Stimulated activated memory B cell treated with anti-CD40 and anti-IgM and Interleukin-4, amounts not matched to agents 10 μg/mL and 1 μg/mL and 100 μg/mL, for 72 hours (primary cell): ENCODE data around the gene USH2A.

Source experiments
- ATAC-seq: fragments of 150-1000 bp; cut with Tn5 transposase; 2 replicates; pipeline ENCODE4 v1.10.0; 2021
- H3K27ac Mint-ChIP-seq: one replicate; pipeline ENCODE4 v1.8.0; 2022; ENCODE audit warnings: mild to moderate bottlenecking, mixed read lengths
- H3K27me3 Mint-ChIP-seq: one replicate; pipeline ENCODE4 v1.8.0; 2022; ENCODE audit warnings: mixed read lengths
- H3K36me3 Mint-ChIP-seq: one replicate; pipeline ENCODE4 v1.8.0; 2022; ENCODE audit warnings: mixed read lengths
- H3K4me1 Mint-ChIP-seq: one replicate; pipeline ENCODE4 v1.8.0; 2022; ENCODE audit warnings: mixed read lengths
- H3K4me3 Mint-ChIP-seq: one replicate; pipeline ENCODE4 v1.8.0; 2022; ENCODE audit warnings: mild to moderate bottlenecking, moderate library complexity, mixed read lengths
- H3K9me3 Mint-ChIP-seq: one replicate; pipeline ENCODE4 v1.8.0; 2022; ENCODE audit warnings: mixed read lengths

USH2A gene

GRCh38 chr1:216210081-216210480 lies 213.2 kb downstream of the USH2A start:
- ATAC-seq: no peak
- H3K27ac Mint-ChIP-seq: no peak overlapping the region
- H3K4me1 Mint-ChIP-seq: no peaks in the 10 kb centered on the region
- H3K27me3 Mint-ChIP-seq: no peaks in the 10 kb centered on the region
- H3K36me3 Mint-ChIP-seq: no peaks in the 10 kb centered on the region
- no peaks in the 10 kb centered on the region for H3K9me3 Mint-ChIP-seq
- H3K4me3 Mint-ChIP-seq: no peak overlapping the region

- Mint-ChIP-seq H3K27me3 (no peaks in the 10 kb centered on the region), H3K36me3 (no peaks in the 10 kb centered on the region), H3K4me1 (no peaks in the 10 kb centered on the region), H3K4me3 (no peak overlapping the region), H3K9me3 (no peaks in the 10 kb centered on the region), H3K27ac (no peak overlapping the region)
- ATAC-seq: no peak
These were observed 214.1 kb downstream of the USH2A start for GRCh38 chr1:216209125-216209524.

- Mint-ChIP-seq H3K4me3 (no peak overlapping the region), H3K36me3 (no peaks in the 10 kb centered on the region), H3K4me1 (no peaks in the 10 kb centered on the region), H3K27ac (no peak overlapping the region), H3K9me3 (no peaks in the 10 kb centered on the region), H3K27me3 (no peaks in the 10 kb centered on the region)
- no peak for ATAC-seq
These were observed 216.1 kb downstream of the USH2A start for GRCh38 chr1:216207154-216207553.

- Mint-ChIP-seq H3K9me3 (no peaks in the 10 kb centered on the region), H3K4me3 (no peak overlapping the region), H3K4me1 (no peaks in the 10 kb centered on the region), H3K27me3 (no peaks in the 10 kb centered on the region), H3K36me3 (no peaks in the 10 kb centered on the region), H3K27ac (no peak overlapping the region)
- ATAC-seq: no peak
These were observed 218.1 kb downstream of the USH2A start for GRCh38 chr1:216205176-216205575.

GRCh38 chr1:216201946-216202345 lies 221.3 kb downstream of the USH2A start:
- H3K27me3 Mint-ChIP-seq: no peaks in the 10 kb centered on the region
- H3K36me3 Mint-ChIP-seq: no peaks in the 10 kb centered on the region
- ATAC-seq: no peak

GRCh38 chr1:216200941-216201340 lies 222.3 kb downstream of the USH2A start:
- Mint-ChIP-seq H3K9me3 (no peaks in the 10 kb centered on the region), H3K36me3 (no peaks in the 10 kb centered on the region), H3K27ac (no peak overlapping the region), H3K27me3 (no peaks in the 10 kb centered on the region), H3K4me1 (no peaks in the 10 kb centered on the region), H3K4me3 (no peak overlapping the region)
- no peak for ATAC-seq

More at GRCh38 chr1:216201946-216202345, 221.3 kb downstream of the USH2A start:
- Mint-ChIP-seq H3K9me3 (no peaks in the 10 kb centered on the region), H3K27ac (no peak overlapping the region), H3K4me3 (no peak overlapping the region), H3K4me1 (no peaks in the 10 kb centered on the region)

GRCh38 chr1:216194721-216195120 lies 228.5 kb downstream of the USH2A start:
- Mint-ChIP-seq H3K4me1 (no peaks in the 10 kb centered on the region), H3K27me3 (no peaks in the 10 kb centered on the region), H3K9me3 (no peaks in the 10 kb centered on the region), H3K4me3 (no peak overlapping the region), H3K27ac (no peak overlapping the region), H3K36me3 (no peaks in the 10 kb centered on the region)
- ATAC-seq: no peak

- no peak for ATAC-seq
- H3K27ac Mint-ChIP-seq: no peak overlapping the region
- no peaks in the 10 kb centered on the region for H3K4me1 Mint-ChIP-seq
- H3K4me3 Mint-ChIP-seq: no peak overlapping the region
- H3K27me3 Mint-ChIP-seq: no peaks in the 10 kb centered on the region
- no peaks in the 10 kb centered on the region for H3K9me3 Mint-ChIP-seq
- no peaks in the 10 kb centered on the region for H3K36me3 Mint-ChIP-seq
These were observed 229.3 kb downstream of the USH2A start for GRCh38 chr1:216193839-216194443.

- Mint-ChIP-seq H3K4me1 (no peaks in the 10 kb centered on the region), H3K9me3 (no peaks in the 10 kb centered on the region), H3K27ac (no peak overlapping the region), H3K36me3 (no peaks in the 10 kb centered on the region), H3K27me3 (no peaks in the 10 kb centered on the region), H3K4me3 (no peak overlapping the region)
- no peak for ATAC-seq
These were observed 232.8 kb downstream of the USH2A start for GRCh38 chr1:216190438-216190837.

- no peaks in the 10 kb centered on the region for H3K4me1 Mint-ChIP-seq
- no peaks in the 10 kb centered on the region for H3K27me3 Mint-ChIP-seq
- no peaks in the 10 kb centered on the region for H3K9me3 Mint-ChIP-seq
- no peaks in the 10 kb centered on the region for H3K36me3 Mint-ChIP-seq
- no peak for ATAC-seq
- no peak overlapping the region for H3K27ac Mint-ChIP-seq
- no peak overlapping the region for H3K4me3 Mint-ChIP-seq
These were observed 236.4 kb downstream of the USH2A start for GRCh38 chr1:216186816-216187215.

- H3K27ac Mint-ChIP-seq: no peak overlapping the region
- ATAC-seq: no peak
- no peak overlapping the region for H3K4me3 Mint-ChIP-seq
- H3K27me3 Mint-ChIP-seq: no peaks in the 10 kb centered on the region
- H3K4me1 Mint-ChIP-seq: no peaks in the 10 kb centered on the region
- no peaks in the 10 kb centered on the region for H3K36me3 Mint-ChIP-seq
- no peaks in the 10 kb centered on the region for H3K9me3 Mint-ChIP-seq
These were observed 237.1 kb downstream of the USH2A start for GRCh38 chr1:216186141-216186540.

- Mint-ChIP-seq H3K36me3 (no peaks in the 10 kb centered on the region), H3K4me3 (no peak overlapping the region), H3K27me3 (no peaks in the 10 kb centered on the region), H3K9me3 (no peaks in the 10 kb centered on the region), H3K4me1 (no peaks in the 10 kb centered on the region), H3K27ac (no peak overlapping the region)
- ATAC-seq: no peak
These were observed 239.0 kb downstream of the USH2A start for GRCh38 chr1:216184126-216184680.

GRCh38 chr1:216183454-216183853 lies 239.8 kb downstream of the USH2A start:
- Mint-ChIP-seq H3K27me3 (no peaks in the 10 kb centered on the region), H3K36me3 (no peaks in the 10 kb centered on the region), H3K4me1 (no peaks in the 10 kb centered on the region), H3K4me3 (no peak overlapping the region), H3K9me3 (no peaks in the 10 kb centered on the region), H3K27ac (no peak overlapping the region)
- no peak for ATAC-seq

- Mint-ChIP-seq H3K4me3 (no peak overlapping the region), H3K9me3 (no peaks in the 10 kb centered on the region), H3K36me3 (no peaks in the 10 kb centered on the region), H3K27ac (no peak overlapping the region), H3K4me1 (no peaks in the 10 kb centered on the region), H3K27me3 (no peaks in the 10 kb centered on the region)
- no peak for ATAC-seq
These were observed 240.2 kb downstream of the USH2A start for GRCh38 chr1:216183007-216183406.

- Mint-ChIP-seq H3K27ac (no peak overlapping the region), H3K4me1 (no peaks in the 10 kb centered on the region)
- ATAC-seq: no peak
These were observed 241.7 kb downstream of the USH2A start for GRCh38 chr1:216181590-216181989.

GRCh38 chr1:216178281-216178680 lies 245.0 kb downstream of the USH2A start:
- H3K36me3 Mint-ChIP-seq: no peaks in the 10 kb centered on the region
- no peak for ATAC-seq
- no peaks in the 10 kb centered on the region for H3K4me1 Mint-ChIP-seq
- H3K27ac Mint-ChIP-seq: no peak overlapping the region
- no peak overlapping the region for H3K4me3 Mint-ChIP-seq
- no peaks in the 10 kb centered on the region for H3K9me3 Mint-ChIP-seq
- H3K27me3 Mint-ChIP-seq: no peaks in the 10 kb centered on the region

More at GRCh38 chr1:216181590-216181989, 241.7 kb downstream of the USH2A start:
- Mint-ChIP-seq H3K36me3 (no peaks in the 10 kb centered on the region), H3K9me3 (no peaks in the 10 kb centered on the region), H3K4me3 (no peak overlapping the region), H3K27me3 (no peaks in the 10 kb centered on the region)
